WI38 (cell line): ENCODE results near the gene MYO1E.

Experiments used
- H3K4me3 ChIP-seq: 2 replicates; pipeline ENCODE4 v1.5.1; 2011; ENCODE audit warnings: low read depth, mild to moderate bottlenecking, control low read depth, low read length
- TF ChIP-seq, protein P1 (sequence below): IDR thresholded peaks from 2 replicates; pipeline ENCODE4 v1.5.1; 2012; ENCODE audit warnings: low read depth, mild to moderate bottlenecking, control low read depth, low read length

The MYO1E gene

DNA sequence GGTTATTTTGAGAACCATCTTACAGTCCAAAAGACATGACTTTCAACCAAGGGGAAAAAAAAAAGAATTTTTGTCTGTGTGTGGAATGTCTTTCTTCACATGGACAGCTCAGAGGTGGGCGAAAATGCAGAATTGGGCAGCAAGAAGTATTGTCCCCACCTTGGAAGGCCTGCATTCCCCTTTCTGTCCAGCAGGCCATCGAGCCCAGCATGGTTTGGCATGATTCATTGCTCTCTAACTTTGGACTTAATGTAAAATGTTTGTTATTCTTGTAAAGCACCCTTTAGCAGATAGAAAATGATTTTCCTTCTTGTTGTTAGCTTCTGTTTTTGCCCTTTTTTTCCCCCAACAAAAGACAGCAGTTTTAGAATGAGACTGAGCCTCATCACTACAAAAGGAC, 12.4 kb downstream of the MYO1E start:
- TF ChIP-seq, protein P1, sequence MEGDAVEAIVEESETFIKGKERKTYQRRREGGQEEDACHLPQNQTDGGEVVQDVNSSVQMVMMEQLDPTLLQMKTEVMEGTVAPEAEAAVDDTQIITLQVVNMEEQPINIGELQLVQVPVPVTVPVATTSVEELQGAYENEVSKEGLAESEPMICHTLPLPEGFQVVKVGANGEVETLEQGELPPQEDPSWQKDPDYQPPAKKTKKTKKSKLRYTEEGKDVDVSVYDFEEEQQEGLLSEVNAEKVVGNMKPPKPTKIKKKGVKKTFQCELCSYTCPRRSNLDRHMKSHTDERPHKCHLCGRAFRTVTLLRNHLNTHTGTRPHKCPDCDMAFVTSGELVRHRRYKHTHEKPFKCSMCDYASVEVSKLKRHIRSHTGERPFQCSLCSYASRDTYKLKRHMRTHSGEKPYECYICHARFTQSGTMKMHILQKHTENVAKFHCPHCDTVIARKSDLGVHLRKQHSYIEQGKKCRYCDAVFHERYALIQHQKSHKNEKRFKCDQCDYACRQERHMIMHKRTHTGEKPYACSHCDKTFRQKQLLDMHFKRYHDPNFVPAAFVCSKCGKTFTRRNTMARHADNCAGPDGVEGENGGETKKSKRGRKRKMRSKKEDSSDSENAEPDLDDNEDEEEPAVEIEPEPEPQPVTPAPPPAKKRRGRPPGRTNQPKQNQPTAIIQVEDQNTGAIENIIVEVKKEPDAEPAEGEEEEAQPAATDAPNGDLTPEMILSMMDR = peak; percentile 30; the same call in 1 of the 2 replicates
- H3K4me3 ChIP-seq = no peak overlapping the region

DNA sequence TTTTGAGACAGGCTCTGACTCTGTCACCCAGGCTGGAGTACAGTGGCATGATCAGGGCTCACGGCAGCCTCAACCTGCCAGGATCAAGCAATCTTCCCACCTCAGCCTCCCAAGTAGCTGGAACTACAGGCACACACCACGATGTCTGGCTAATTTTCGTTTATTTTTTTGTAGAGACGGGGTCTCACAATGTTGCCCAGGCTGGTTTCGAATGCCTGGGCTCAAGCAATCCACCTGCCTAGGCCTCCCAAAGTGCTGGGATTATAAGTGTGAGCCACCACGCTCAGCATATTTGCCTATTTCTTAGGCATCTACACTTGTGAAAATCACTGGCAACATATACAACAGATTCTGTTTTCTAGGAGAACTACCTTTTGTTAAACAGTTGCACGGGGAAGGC, 16.9 kb downstream of the MYO1E start:
- H3K4me3 ChIP-seq = no peak overlapping the region

DNA sequence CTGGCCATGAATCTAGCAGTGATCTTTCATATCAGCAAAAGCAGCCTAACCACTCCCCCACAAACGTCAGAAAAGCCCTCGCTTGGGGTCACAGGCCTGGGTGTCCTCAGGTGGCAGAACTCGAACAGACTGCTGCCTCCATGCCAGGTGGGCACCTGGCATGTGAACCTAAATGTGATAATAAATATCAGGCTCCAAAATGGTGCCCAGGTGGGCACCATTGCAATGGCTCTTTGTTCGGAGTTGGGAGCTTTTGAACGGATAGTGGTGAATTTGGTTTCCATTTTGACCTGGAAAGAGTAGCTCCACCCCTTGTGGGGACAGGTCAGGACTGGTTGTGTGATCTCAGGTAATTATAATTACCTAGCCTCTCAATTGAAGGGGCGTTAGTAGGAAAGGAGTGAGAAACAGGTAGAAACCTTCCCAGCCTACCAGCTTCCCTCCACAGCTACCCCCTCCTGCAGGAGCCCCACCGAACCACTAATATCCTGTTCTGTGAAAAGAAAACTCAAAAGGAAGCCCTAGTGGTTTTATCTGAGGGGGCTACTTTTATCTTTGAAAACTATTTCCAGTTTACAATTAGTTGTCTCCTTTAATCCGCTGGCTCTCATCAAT, 18.1 kb downstream of the MYO1E start:
- no peak overlapping the region for H3K4me3 ChIP-seq
- TF ChIP-seq, protein P1 = no peak

More for the DNA sequence above, 16.9 kb downstream of the MYO1E start:
- TF ChIP-seq, protein P1 = no peak

DNA sequence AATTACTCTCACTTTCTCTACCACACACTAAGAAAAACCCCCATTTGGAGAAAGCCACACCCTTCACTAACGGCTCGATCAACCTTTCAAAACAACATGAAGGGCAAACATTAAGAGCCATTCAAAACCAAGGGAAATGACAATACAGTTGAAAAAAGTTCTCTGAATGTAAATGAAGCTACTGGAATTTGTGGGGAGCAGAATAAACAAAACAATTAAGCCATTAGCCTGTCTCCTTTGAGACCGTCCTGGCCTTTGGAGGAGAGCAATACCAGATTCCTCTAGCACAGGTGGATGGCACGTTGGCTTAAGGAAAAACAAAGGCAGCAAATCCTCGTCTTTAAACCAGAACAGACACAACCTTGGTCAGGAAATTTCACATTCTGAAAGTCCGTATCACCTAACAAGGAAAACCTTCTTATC, 18.7 kb downstream of the MYO1E start:
- TF ChIP-seq, protein P1 = no peak
- H3K4me3 ChIP-seq = no peak overlapping the region

DNA sequence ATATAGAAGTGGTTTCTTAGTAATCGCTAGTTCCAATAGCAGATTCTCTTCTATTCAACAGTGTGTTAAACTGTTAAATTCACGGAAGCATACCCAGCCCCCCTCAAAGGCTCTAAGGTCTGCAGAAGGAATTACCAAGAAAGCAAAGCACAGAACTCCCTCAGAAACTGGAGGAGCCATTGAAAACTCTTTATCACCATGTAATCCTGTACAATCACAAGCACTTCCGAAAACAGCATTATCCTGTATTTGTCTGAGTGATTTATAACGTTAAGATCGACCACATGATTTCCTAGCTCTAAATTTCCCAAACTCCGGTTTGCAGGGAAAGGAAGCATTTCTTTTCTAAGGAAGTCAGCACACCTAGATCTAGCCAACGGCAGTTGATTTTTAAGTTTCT, 20.0 kb downstream of the MYO1E start:
- no peak overlapping the region for H3K4me3 ChIP-seq
- TF ChIP-seq, protein P1 = no peak

DNA sequence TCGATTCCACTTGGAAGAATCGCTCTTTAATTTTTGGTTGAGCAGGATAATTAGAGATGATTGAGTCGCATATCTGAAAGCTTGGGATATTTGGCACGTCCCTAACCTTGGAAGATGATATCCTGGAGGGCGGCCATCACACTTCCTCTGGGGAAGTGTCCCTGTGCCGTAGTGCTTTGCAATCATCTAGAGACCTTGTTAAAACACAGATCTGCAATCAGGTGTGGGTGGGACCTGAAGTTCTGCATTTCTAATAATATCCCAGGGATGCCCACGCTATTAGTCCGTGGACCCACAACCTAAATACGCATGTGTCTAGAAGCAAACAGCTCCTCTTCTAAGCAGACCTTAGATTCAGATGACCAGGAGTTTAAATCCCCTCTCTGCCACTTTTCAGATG, 20.5 kb downstream of the MYO1E start:
- H3K4me3 ChIP-seq = no peak overlapping the region
- TF ChIP-seq, protein P1 = no peak

DNA sequence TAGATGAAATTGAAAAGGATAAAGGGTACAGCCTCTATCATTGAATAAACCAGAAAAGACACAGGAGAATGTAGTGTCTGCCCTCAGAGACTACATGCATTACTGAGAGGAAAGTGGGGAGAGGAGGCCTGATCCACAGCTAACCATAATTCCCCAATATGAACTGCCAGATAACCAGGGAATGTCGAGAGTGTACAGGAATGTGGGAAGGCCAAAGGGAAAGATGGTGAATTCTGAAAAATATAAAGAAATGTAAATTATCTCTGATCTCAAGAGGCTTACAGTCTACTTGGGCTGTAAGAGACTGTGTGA, 22.3 kb downstream of the MYO1E start:
- no peak overlapping the region for H3K4me3 ChIP-seq
- TF ChIP-seq, protein P1 = no peak
